Mucosa of stomach (tissue), 1 donor: ENCODE measurements around the gene FGD1.

ENCODE experiments used
- H3K27me3 ChIP-seq: one replicate; pipeline ENCODE4 v1.7.0; 2013; ENCODE audit warnings: mild to moderate bottlenecking, low read length; ENCODE audit not compliant: control insufficient read depth, insufficient read depth
- H3K36me3 ChIP-seq: one replicate; pipeline ENCODE4 v1.7.0; 2013; ENCODE audit warnings: low read length; ENCODE audit not compliant: control insufficient read depth, insufficient read depth
- H3K4me1 ChIP-seq: one replicate; pipeline ENCODE4 v1.7.0; 2013; ENCODE audit warnings: mild to moderate bottlenecking, low read length; ENCODE audit not compliant: control insufficient read depth, insufficient read depth
- H3K4me3 ChIP-seq: one replicate; pipeline ENCODE4 v1.7.0; 2013; ENCODE audit warnings: low read length
- H3K9ac ChIP-seq: one replicate; pipeline ENCODE4 v1.7.0; 2013; ENCODE audit warnings: mild to moderate bottlenecking, low read length, moderate library complexity
- H3K9me3 ChIP-seq: one replicate; pipeline ENCODE4 v1.7.0; 2013; ENCODE audit warnings: mild to moderate bottlenecking, low read length, moderate library complexity; ENCODE audit not compliant: control insufficient read depth
- donor health status: Pancreatic carcinoma.

The FGD1 gene

DNA sequence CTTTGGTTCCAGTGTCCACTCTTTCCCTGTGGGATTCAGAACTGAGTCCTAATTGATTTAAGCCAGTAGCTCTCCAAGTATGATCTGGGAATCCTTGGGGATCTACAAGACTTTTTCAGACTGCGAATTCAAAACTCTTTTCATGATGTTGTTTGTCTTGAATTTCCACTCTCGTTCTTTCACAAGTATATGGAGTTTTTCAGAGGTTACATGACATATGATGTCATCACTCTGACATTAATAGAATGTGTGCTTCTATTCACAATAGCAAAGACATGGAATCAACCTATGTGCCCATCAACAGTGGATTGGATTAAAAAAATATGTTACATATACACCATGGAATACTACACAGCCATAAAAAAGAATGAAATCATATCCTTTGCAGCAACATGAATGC, 79.1 kb downstream of the FGD1 start:
- no peaks in the 10 kb centered on the region for H3K4me1 ChIP-seq
- no peak overlapping the region for H3K4me3 ChIP-seq
- no peaks in the 10 kb centered on the region for H3K9me3 ChIP-seq
- no peaks in the 10 kb centered on the region for H3K27me3 ChIP-seq
- no peaks in the 10 kb centered on the region for H3K36me3 ChIP-seq
- no peak overlapping the region for H3K9ac ChIP-seq

- no peaks in the 10 kb centered on the region for H3K36me3 ChIP-seq
Measured at GRCh38 chrX:54415534-54416350, 80.3 kb downstream of the FGD1 start.

DNA sequence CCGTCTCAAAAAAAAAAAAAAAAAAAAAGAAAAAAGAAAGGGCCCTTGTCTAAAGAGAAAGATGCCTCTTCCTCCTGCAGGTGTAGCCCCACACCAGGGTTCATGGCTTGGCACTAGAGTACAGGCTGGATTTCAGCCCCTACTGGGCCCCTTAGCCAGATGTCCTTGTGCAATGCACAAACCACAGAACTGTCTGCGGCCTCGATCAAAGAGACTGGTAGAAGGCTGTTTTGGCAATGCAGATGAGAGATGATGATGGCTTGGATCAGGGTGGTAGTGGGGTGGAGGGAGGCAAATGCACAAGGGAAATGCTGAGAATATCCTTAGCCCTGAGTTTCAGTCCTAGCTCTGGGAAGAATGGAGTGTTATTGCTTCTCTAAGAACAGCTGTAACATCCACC, 82.3 kb downstream of the FGD1 start:
- Histone ChIP-seq H3K27me3 (no peaks in the 10 kb centered on the region), H3K9me3 (no peaks in the 10 kb centered on the region), H3K36me3 (no peaks in the 10 kb centered on the region), H3K4me1 (no peaks in the 10 kb centered on the region), H3K9ac (no peak overlapping the region), H3K4me3 (no peak overlapping the region)

More at GRCh38 chrX:54415534-54416350, 80.3 kb downstream of the FGD1 start:
- Histone ChIP-seq H3K9ac (no peak overlapping the region), H3K4me1 (no peaks in the 10 kb centered on the region), H3K9me3 (no peaks in the 10 kb centered on the region), H3K27me3 (no peaks in the 10 kb centered on the region), H3K4me3 (no peak overlapping the region)

GRCh38 chrX:54411732-54412131, 84.3 kb downstream of the FGD1 start:
- H3K4me1 ChIP-seq: no peaks in the 10 kb centered on the region
- no peaks in the 10 kb centered on the region for H3K27me3 ChIP-seq
- no peaks in the 10 kb centered on the region for H3K36me3 ChIP-seq
- H3K9me3 ChIP-seq: no peaks in the 10 kb centered on the region
- H3K9ac ChIP-seq: no peak overlapping the region
- no peak overlapping the region for H3K4me3 ChIP-seq

DNA sequence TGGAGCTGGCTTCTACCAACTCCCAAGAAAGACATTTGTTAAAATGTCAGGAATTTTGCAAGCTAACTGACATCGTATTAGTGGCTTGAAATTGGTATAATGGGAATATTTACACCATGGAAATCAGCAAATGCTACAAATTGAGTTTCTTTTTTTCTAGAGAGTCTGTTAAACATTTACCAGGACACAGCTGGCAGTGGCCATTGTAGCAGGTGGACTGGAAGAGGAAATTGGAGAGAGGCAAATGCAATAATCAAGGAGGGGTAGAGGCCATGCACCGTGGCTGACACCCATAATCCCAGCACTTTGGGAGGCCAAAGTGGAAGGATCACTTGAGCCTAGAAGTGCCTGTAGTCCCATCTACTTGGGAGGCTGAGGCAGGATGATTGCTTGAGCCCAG, 88.8 kb downstream of the FGD1 start:
- Histone ChIP-seq H3K4me3 (no peak overlapping the region), H3K4me1 (no peaks in the 10 kb centered on the region), H3K9ac (no peak overlapping the region), H3K36me3 (no peaks in the 10 kb centered on the region), H3K27me3 (no peaks in the 10 kb centered on the region), H3K9me3 (no peaks in the 10 kb centered on the region)

DNA sequence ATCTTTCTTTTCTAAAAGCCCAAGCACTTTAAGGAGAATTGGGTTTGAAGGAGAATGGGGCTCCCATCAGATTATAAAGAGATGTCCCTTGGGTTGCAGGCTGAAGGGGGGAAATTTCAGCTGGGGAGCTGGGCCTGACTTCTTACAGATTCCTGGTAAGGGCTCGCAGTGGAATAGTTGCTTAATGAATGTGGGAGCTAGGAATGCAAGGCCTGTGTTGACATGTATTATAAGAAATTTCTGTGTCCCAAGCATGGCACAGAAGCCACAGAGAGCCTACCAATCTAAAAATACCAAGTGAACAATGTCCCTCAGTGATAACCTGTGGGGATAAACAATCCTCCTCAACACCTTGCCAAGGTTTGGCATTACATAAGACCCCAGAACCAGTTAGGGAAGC, 98.9 kb downstream of the FGD1 start:
- H3K4me3 ChIP-seq: no peak overlapping the region
- no peaks in the 10 kb centered on the region for H3K27me3 ChIP-seq
- H3K9ac ChIP-seq: no peak overlapping the region
- H3K4me1 ChIP-seq: no peaks in the 10 kb centered on the region
- H3K9me3 ChIP-seq: no peaks in the 10 kb centered on the region
- no peaks in the 10 kb centered on the region for H3K36me3 ChIP-seq
